Activated CD4-positive, alpha-beta T cell treated with anti-CD3 and anti-CD28 coated beads, Interleukin-2, amount 10 ng/mL, durations not matched to agents 24 days and 14 days (primary cell): ENCODE results near the gene ZRANB3. TPM values are rescaled to one million over a fixed set of nuclear protein-coding genes. Genes with fewer than 3 reads are reported as not detected.
"Not testable (repeated sequence)": the region's sequence is repeated elsewhere in the genome, so short reads cannot be mapped to it uniquely, and the experiment has no call there.

Experiments used
- DNase-seq: peaks from one replicate; pipeline ENCODE4 v3.0.0; 2022
- H3K27ac Mint-ChIP-seq: one replicate; pipeline ENCODE4 v1.8.0; 2022; ENCODE audit warnings: mild to moderate bottlenecking, mixed read lengths
- H3K27me3 Mint-ChIP-seq: one replicate; pipeline ENCODE4 v1.8.0; 2022; ENCODE audit warnings: mixed read lengths
- H3K36me3 Mint-ChIP-seq: one replicate; pipeline ENCODE4 v1.8.0; 2022; ENCODE audit warnings: low read depth, mild to moderate bottlenecking, mixed read lengths
- H3K4me1 Mint-ChIP-seq: one replicate; pipeline ENCODE4 v1.8.0; 2021; ENCODE audit warnings: mixed read lengths
- H3K4me3 Mint-ChIP-seq: one replicate; pipeline ENCODE4 v1.8.0; 2022; ENCODE audit warnings: mild to moderate bottlenecking, moderate library complexity, mixed read lengths
- H3K9me3 Mint-ChIP-seq: one replicate; pipeline ENCODE4 v1.8.0; 2021; ENCODE audit warnings: mixed read lengths
- intact Hi-C: fragments of 100-400 bp; cut with micrococcal nuclease; formaldehyde crosslinking; loops from one replicate; pipeline ENCODE4 v1.15.1; 2023
- total RNA-seq: library from RNA; stranded (reverse); gene quantifications from 2 replicates; pipeline ENCODE4 v1.2.3, GENCODE V29; 2022

Gene ZRANB3
- total RNA-seq, 1 donor from 2014 or later = 6.8 TPM

- DNase-seq = no peak
- Mint-ChIP-seq H3K36me3 (no peaks in the 10 kb centered on the region), H3K27ac (no peak overlapping the region)
These were observed 73.7 kb downstream of the ZRANB3 start for GRCh38 chr2:135457279-135457678.

DNA sequence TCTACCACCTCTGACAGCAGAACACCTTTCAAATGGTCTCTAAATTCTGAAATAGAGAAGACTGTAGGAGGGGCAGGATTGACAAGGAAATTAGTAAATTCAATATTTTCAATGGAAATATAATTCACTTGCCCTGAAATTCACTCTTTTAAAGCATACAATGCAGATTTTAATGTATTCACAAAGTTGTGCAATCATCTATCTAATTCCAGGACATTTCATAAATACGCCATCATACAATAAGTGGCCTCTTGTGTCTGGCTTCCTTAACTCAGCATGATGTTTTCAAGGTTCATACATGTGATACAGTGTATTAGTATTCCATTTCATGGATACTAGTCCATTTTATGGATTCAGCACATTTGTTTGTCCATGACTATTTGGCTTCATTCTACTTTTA, 74.2 kb downstream of the ZRANB3 start:
- Mint-ChIP-seq H3K9me3 (peaks cover 9% of the 10 kb centered on the region), H3K4me3 (no peak overlapping the region), H3K4me1 (no peaks in the 10 kb centered on the region), H3K27ac (no peak overlapping the region), H3K36me3 (no peaks in the 10 kb centered on the region), H3K27me3 (no peaks in the 10 kb centered on the region)
- intact Hi-C loops = no loop called here
- DNase-seq = no peak

More at GRCh38 chr2:135457279-135457678, 73.7 kb downstream of the ZRANB3 start:
- Mint-ChIP-seq H3K4me3 (no peak overlapping the region), H3K4me1 (no peaks in the 10 kb centered on the region), H3K27me3 (no peaks in the 10 kb centered on the region), H3K9me3 (peaks cover 5% of the 10 kb centered on the region)
- intact Hi-C loops = no loop called here

GRCh38 chr2:135456431-135456830, 74.6 kb downstream of the ZRANB3 start:
- Mint-ChIP-seq H3K4me1 (no peaks in the 10 kb centered on the region), H3K27ac (no peak overlapping the region), H3K9me3 (peaks cover 14% of the 10 kb centered on the region), H3K36me3 (no peaks in the 10 kb centered on the region), H3K27me3 (no peaks in the 10 kb centered on the region), H3K4me3 (no peak overlapping the region)
- intact Hi-C loops = no loop called here
- DNase-seq = no peak

GRCh38 chr2:135454608-135455007, 76.4 kb downstream of the ZRANB3 start:
- Mint-ChIP-seq H3K9me3 (peaks cover 15% of the 10 kb centered on the region), H3K4me3 (no peak overlapping the region), H3K27ac (no peak overlapping the region), H3K4me1 (no peaks in the 10 kb centered on the region), H3K36me3 (no peaks in the 10 kb centered on the region), H3K27me3 (no peaks in the 10 kb centered on the region)
- intact Hi-C loops = no loop called here
- no peak for DNase-seq

GRCh38 chr2:135453027-135453426, 78.0 kb downstream of the ZRANB3 start:
- DNase-seq, H3K4me3 Mint-ChIP-seq, H3K4me1 Mint-ChIP-seq, intact Hi-C loops, H3K36me3 Mint-ChIP-seq, H3K27ac Mint-ChIP-seq, H3K27me3 Mint-ChIP-seq: not testable (repeated sequence)
- H3K9me3 Mint-ChIP-seq = peaks cover 18% of the 10 kb centered on the region

DNA sequence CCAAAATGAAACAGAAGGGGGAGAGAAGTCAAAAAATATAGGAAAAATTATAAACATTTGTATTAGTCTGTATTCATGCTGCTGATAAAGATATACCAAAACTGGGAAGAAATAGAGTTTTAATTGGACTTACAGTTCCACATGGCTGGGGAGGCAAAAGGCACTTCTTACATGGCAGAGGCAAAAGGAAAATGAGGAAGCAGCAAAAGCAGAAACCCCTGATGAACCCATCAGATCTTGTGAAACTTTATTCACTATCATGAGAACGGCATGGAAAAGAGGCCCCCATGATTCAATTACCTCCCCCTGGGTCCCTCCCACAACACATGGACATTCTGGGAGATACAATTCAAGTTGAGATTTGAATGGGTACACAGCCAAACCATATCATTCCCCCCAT, 79.1 kb downstream of the ZRANB3 start:
- no peaks in the 10 kb centered on the region for H3K4me1 Mint-ChIP-seq
- DNase-seq = no peak
- intact Hi-C loops = no loop called here
- no peak overlapping the region for H3K27ac Mint-ChIP-seq
- H3K9me3 Mint-ChIP-seq = peaks cover 18% of the 10 kb centered on the region
- no peaks in the 10 kb centered on the region for H3K36me3 Mint-ChIP-seq
- H3K4me3 Mint-ChIP-seq = no peak overlapping the region
- H3K27me3 Mint-ChIP-seq = no peaks in the 10 kb centered on the region

DNA sequence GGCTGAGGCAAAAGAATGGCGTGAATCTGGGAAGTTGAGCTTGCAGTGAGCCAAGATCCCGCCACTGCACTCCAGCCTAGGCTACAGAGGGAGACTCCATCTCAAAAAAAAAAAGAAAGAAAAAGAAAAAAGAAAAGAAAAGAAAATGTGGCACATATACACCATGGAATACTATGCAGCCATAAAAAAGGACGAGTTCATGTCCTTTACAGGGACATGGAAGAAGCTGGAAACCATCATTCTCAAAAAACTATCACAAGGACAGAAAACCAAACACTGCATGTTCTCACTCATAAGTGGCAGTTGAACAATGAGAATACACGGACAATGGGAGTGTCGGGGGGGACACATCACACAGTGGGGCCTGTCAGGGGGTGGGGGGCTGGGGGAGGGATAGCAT, 88.0 kb downstream of the ZRANB3 start:
- H3K9me3 Mint-ChIP-seq, H3K27ac Mint-ChIP-seq, DNase-seq, H3K27me3 Mint-ChIP-seq, intact Hi-C loops, H3K4me1 Mint-ChIP-seq, H3K4me3 Mint-ChIP-seq, H3K36me3 Mint-ChIP-seq: not testable (repeated sequence)

DNA sequence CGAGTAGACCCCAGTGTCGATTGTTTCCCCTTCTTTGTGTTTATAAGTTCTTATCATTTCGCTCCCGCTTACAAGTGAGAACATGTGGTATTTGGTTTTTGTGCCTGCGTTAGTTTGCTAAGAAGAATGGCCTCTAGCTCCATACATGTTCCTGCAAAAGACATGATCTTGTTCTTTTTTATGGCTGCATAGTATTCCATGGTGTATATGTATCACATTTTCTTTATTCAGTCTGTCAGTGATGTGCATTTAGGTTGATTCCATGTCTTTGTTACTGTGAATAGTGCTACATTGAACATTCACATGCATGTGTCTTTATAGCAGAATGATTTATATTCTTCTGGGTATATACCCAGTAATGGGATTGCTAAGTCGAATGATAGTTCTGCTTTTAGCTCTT, 95.9 kb downstream of the ZRANB3 start:
- H3K27ac Mint-ChIP-seq, intact Hi-C loops, H3K9me3 Mint-ChIP-seq, DNase-seq, H3K4me1 Mint-ChIP-seq, H3K36me3 Mint-ChIP-seq, H3K4me3 Mint-ChIP-seq, H3K27me3 Mint-ChIP-seq: not testable (repeated sequence)

GRCh38 chr2:135424849-135425248, 106.2 kb downstream of the ZRANB3 start:
- H3K36me3 Mint-ChIP-seq = no peaks in the 10 kb centered on the region
- intact Hi-C loops = no loop called here

GRCh38 chr2:135422898-135423297, 108.1 kb downstream of the ZRANB3 start:
- peaks cover 12% of the 10 kb centered on the region for H3K9me3 Mint-ChIP-seq
- no peak overlapping the region for H3K27ac Mint-ChIP-seq
- H3K4me1 Mint-ChIP-seq = no peaks in the 10 kb centered on the region
- H3K4me3 Mint-ChIP-seq = no peak overlapping the region
- no peaks in the 10 kb centered on the region for H3K27me3 Mint-ChIP-seq
- H3K36me3 Mint-ChIP-seq = no peaks in the 10 kb centered on the region
- intact Hi-C loops = no loop called here
- DNase-seq = no peak

More at GRCh38 chr2:135424849-135425248, 106.2 kb downstream of the ZRANB3 start:
- H3K27me3 Mint-ChIP-seq = no peaks in the 10 kb centered on the region
- peaks cover 17% of the 10 kb centered on the region for H3K9me3 Mint-ChIP-seq
- no peak for DNase-seq
- no peak overlapping the region for H3K27ac Mint-ChIP-seq
- no peak overlapping the region for H3K4me3 Mint-ChIP-seq
- H3K4me1 Mint-ChIP-seq = no peaks in the 10 kb centered on the region

DNA sequence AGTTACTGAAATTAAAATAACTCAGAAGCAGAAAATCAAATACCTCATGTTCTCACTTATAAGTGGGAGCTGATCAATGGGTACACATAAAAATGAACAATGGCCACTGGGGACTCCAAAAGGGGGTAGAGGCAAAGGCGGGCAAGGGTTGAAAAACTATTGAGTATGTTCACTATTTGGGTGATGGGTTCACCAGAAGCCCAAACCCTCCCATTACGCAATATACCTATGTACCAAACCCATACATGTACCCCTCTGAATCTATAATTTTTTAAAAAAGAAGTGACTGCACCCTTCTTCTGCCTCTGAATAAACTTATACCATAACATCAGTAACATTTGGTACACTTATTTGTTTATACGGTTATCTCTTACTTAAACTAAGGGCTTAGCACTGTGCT, 119.4 kb downstream of the ZRANB3 start:
- Mint-ChIP-seq H3K27me3 (no peaks in the 10 kb centered on the region), H3K9me3 (peaks cover 17% of the 10 kb centered on the region), H3K36me3 (no peaks in the 10 kb centered on the region), H3K4me3 (no peak overlapping the region), H3K4me1 (no peaks in the 10 kb centered on the region), H3K27ac (no peak overlapping the region)
- intact Hi-C loops = no loop called here
- DNase-seq = no peak

DNA sequence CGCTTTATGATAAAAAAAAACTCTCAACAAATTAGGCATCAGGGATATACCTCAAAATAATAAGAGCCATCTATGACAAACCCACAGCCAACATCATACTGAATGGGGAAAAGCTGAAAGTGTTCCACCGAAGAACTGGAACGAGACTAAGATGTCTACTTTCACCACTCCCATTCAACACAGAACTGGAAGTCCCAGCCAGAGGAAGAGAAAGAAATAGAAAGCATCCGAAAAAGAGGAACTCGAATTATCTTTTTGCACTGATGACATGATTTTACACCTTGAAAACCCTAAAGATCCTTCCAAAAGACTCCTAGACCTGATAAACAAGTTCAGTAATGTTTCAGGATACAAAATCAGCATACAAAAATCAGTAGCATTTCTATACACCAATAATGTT, 121.6 kb downstream of the ZRANB3 start:
- no peak for DNase-seq
- H3K36me3 Mint-ChIP-seq = no peaks in the 10 kb centered on the region
- no peaks in the 10 kb centered on the region for H3K4me1 Mint-ChIP-seq
- peaks cover 28% of the 10 kb centered on the region for H3K9me3 Mint-ChIP-seq
- no peak overlapping the region for H3K27ac Mint-ChIP-seq
- H3K4me3 Mint-ChIP-seq = no peak overlapping the region
- no peaks in the 10 kb centered on the region for H3K27me3 Mint-ChIP-seq
- intact Hi-C loops = no loop called here

DNA sequence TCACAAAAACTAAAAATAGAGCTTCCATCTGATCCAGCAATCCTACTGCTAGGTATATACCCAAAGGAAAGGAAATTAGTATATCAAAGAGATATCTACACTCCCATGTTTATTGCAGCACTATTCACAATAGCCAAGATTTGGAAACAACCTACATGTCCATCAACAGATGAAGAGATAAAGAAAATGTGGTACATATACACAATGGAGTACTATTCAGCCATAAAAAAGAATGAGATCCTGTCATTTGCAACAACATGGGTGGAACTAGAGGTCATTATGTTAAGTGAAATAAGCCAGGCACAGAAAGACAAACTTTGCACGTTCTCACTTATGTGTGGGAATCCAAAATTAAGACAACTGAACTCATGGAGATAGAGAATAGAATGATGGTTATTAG, 134.8 kb downstream of the ZRANB3 start:
- intact Hi-C loops, DNase-seq, H3K27me3 Mint-ChIP-seq, H3K9me3 Mint-ChIP-seq, H3K4me3 Mint-ChIP-seq, H3K36me3 Mint-ChIP-seq, H3K4me1 Mint-ChIP-seq, H3K27ac Mint-ChIP-seq: not testable (repeated sequence)

- H3K27me3 Mint-ChIP-seq = no peaks in the 10 kb centered on the region
- no peak for DNase-seq
- no peak overlapping the region for H3K27ac Mint-ChIP-seq
- H3K4me1 Mint-ChIP-seq = no peaks in the 10 kb centered on the region
- H3K4me3 Mint-ChIP-seq = no peak overlapping the region
- H3K36me3 Mint-ChIP-seq = no peaks in the 10 kb centered on the region
- intact Hi-C loops = no loop called here
- peaks cover 9% of the 10 kb centered on the region for H3K9me3 Mint-ChIP-seq
These were observed 144.0 kb downstream of the ZRANB3 start for GRCh38 chr2:135386993-135387392.

DNA sequence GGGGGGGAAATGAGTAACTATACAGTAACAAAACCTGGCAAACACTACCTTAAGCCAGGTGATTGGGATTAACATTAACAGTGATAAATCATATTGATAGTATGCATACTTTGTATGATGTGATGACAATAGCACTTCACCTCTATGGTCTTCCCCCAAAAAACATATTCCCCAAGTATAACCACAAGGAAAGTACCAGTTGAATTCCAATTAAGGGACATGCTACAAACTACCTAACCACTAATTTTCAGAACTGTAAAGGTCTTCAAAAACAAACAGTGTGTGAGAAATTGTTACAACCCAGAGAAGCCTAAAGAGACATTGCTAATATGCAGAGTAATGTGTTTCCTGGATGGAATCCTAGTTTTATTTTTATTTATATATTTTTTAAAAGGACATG, 152.4 kb downstream of the ZRANB3 start:
- no peaks in the 10 kb centered on the region for H3K27me3 Mint-ChIP-seq
- H3K4me1 Mint-ChIP-seq = no peaks in the 10 kb centered on the region
- intact Hi-C loops = no loop called here
- no peak overlapping the region for H3K4me3 Mint-ChIP-seq
- H3K27ac Mint-ChIP-seq = no peak overlapping the region
- no peaks in the 10 kb centered on the region for H3K36me3 Mint-ChIP-seq
- no peak for DNase-seq
- peaks cover 2% of the 10 kb centered on the region for H3K9me3 Mint-ChIP-seq
